Activated T-cell treated with anti-CD3 and anti-CD28 coated beads, Interleukin-2, amount 50 U/mL, for 24 hours (primary cell): ENCODE measurements around the gene EMC7.

Source experiments
- DNase-seq: peaks from one replicate; pipeline ENCODE4 v3.0.0-alpha.2; 2020
- H3K27ac Mint-ChIP-seq: 2 replicates; pipeline ENCODE4 v1.8.0; 2020; ENCODE audit warnings: mild to moderate bottlenecking, mixed read lengths
- H3K27me3 Mint-ChIP-seq: 2 replicates; pipeline ENCODE4 v1.8.0; 2020; ENCODE audit warnings: mixed read lengths
- H3K36me3 Mint-ChIP-seq: 2 replicates; pipeline ENCODE4 v1.8.0; 2020; ENCODE audit warnings: low read depth, mixed read lengths
- H3K4me1 Mint-ChIP-seq: 2 replicates; pipeline ENCODE4 v1.8.0; 2020; ENCODE audit warnings: low read depth, mixed read lengths
- H3K4me3 Mint-ChIP-seq: 2 replicates; pipeline ENCODE4 v1.8.0; 2020; ENCODE audit warnings: mild to moderate bottlenecking, moderate library complexity, mixed read lengths
- H3K9me3 Mint-ChIP-seq: 2 replicates; pipeline ENCODE4 v1.8.0; 2020; ENCODE audit warnings: mixed read lengths

The EMC7 gene

GRCh38 chr15:34038023-34038870, 63.4 kb downstream of the EMC7 start:
- peak; percentile 89 for DNase-seq
- peak overlapping the region; percentile 96 for H3K27ac Mint-ChIP-seq
- no peaks in the 10 kb centered on the region for H3K27me3 Mint-ChIP-seq
- peaks cover 6% of the 10 kb centered on the region for H3K36me3 Mint-ChIP-seq
- peak overlapping the region; percentile 88 for H3K4me3 Mint-ChIP-seq
- H3K4me1 Mint-ChIP-seq, result peaks cover 44% of the 10 kb centered on the region
- no peaks in the 10 kb centered on the region for H3K9me3 Mint-ChIP-seq
